Fibroblast of lung (primary cell): ENCODE results near the gene EOGT. TPM values are rescaled to one million over a fixed set of nuclear protein-coding genes. Genes with fewer than 3 reads are reported as not detected.
A peak's percentile ranks its signal among the peaks of the same experiment; 100 is the strongest.

Experiments used
- DNase-seq, 2 donors: peaks; one replicate each; pipeline versions ENCODE4 v3.0.0 to v3.0.0-alpha.2; 2010; ENCODE audit warnings: low read depth in 2 of 2
- H2AFZ ChIP-seq: 2 replicates; pipeline ENCODE4 v1.5.1; 2012; ENCODE audit warnings: low read length, control low read depth, inconsistent platforms
- H3K27ac ChIP-seq: 2 replicates; pipeline ENCODE4 v1.5.1; 2011; ENCODE audit warnings: low read length, control low read depth; ENCODE audit not compliant: insufficient read depth
- H3K27me3 ChIP-seq: 2 replicates; pipeline ENCODE4 v1.5.1; 2011; ENCODE audit warnings: mild to moderate bottlenecking, low read length; ENCODE audit not compliant: control insufficient read depth, insufficient read depth
- H3K36me3 ChIP-seq: 2 replicates; pipeline ENCODE4 v1.5.1; 2011; ENCODE audit warnings: low read length; ENCODE audit not compliant: control insufficient read depth, insufficient read depth
- H3K4me1 ChIP-seq: 2 replicates; pipeline ENCODE4 v1.5.1; 2011; ENCODE audit warnings: low read length; ENCODE audit not compliant: control insufficient read depth, insufficient read depth; ENCODE audit errors: extremely low read depth
- H3K4me2 ChIP-seq: 2 replicates; pipeline ENCODE4 v1.5.1; 2011; ENCODE audit warnings: low read length, control low read depth; ENCODE audit not compliant: insufficient read depth; ENCODE audit errors: extremely low read depth
- H3K4me3 ChIP-seq, 4 experiments: fragments of 200-600 bp in 1 of 4; sonication (generic) in 1 of 4; replicated peaks in 1 of 4; 2 replicates each; pipeline ENCODE4 v1.5.1; 2011 to 2016; ENCODE audit warnings: low read length in 4 of 4, low read depth in 3 of 4, mild to moderate bottlenecking in 3 of 4, control low read depth in 2 of 4, inconsistent platforms in 1 of 4, mixed read lengths in 1 of 4; ENCODE audit not compliant: insufficient read depth in 1 of 4; ENCODE audit errors: control extremely low read depth in 1 of 4
- H3K79me2 ChIP-seq: 2 replicates; pipeline ENCODE4 v1.5.1; 2012; ENCODE audit warnings: mild to moderate bottlenecking, low read length, inconsistent platforms; ENCODE audit not compliant: control insufficient read depth, insufficient read depth
- H3K9ac ChIP-seq: 2 replicates; pipeline ENCODE4 v1.5.1; 2011; ENCODE audit warnings: mild to moderate bottlenecking, low read length, control low read depth; ENCODE audit not compliant: insufficient read depth
- H3K9me3 ChIP-seq: 2 replicates; pipeline ENCODE4 v1.5.1; 2012; ENCODE audit warnings: low read depth, low read length; ENCODE audit not compliant: control insufficient read depth, insufficient read depth
- H4K20me1 ChIP-seq: 2 replicates; pipeline ENCODE4 v1.5.1; 2011; ENCODE audit warnings: low read length; ENCODE audit not compliant: control insufficient read depth, insufficient read depth; ENCODE audit errors: extremely low read depth
- EZH2 ChIP-seq: IDR thresholded peaks from 2 replicates; pipeline ENCODE4 v1.5.1; 2012; ENCODE audit warnings: low read length, control low read depth, mild to moderate bottlenecking; ENCODE audit errors: missing control alignments
- polyA plus RNA-seq, 2 donors: library from polyadenylated mRNA; depleted of rRNA in 1 of 2; stranded (reverse) in 1 of 2; unstranded in 1 of 2; fragments of >200 nt; gene quantifications; 2 replicates each; pipeline ENCODE4 v1.2.1, GENCODE V29; 2011 to 2012; ENCODE audit warnings: missing spikeins in 1 of 2
- total RNA-seq: library from RNA; depleted of rRNA; stranded (reverse); fragments of >200 nt; gene quantifications from 2 replicates; pipeline ENCODE4 v1.2.1, GENCODE V29; 2014
- TF ChIP-seq, protein P1 (sequence below), 2 donors: IDR thresholded peaks in 1 of 2; conservative IDR thresholded peaks in 1 of 2; 1 replicate in 1 of 2; 2 replicates in 1 of 2; pipeline ENCODE4 v1.5.1; 2011 to 2012; ENCODE audit warnings: low read length in 2 of 2, control low read depth in 1 of 2, inconsistent platforms in 1 of 2, low read depth in 1 of 2, mild to moderate bottlenecking in 1 of 2

Gene EOGT
- total and polyA plus RNA-seq, 2 donors (not counting 1 experiment from before 2014, with no cell fraction given): 30.6 to 50.9 TPM

DNA sequence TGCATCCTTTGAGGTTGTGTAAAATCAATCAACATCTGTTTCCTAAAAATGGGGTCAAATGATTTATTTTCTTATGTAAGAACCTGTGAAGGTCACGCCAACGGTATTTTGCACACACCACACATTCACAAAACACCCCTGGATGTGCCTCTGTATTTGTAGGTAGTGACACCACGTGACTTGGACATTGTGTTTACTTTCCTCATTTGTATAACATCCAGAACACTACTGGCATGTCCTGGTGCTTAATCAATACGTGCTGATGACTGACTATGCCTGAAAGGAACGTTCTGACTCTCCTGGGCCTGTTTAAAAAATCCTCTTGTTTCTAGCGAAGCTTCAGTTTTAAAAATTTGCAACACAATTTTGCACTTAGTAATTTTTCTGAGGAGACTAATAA, 77.7 kb downstream of the EOGT start:
- Histone ChIP-seq H3K4me1 (no peaks in the 10 kb centered on the region), H3K9ac (no peak overlapping the region), H2AFZ (no peak overlapping the region), H4K20me1 (no peaks in the 10 kb centered on the region), H3K36me3 (no peaks in the 10 kb centered on the region), H3K79me2 (no peaks in the 10 kb centered on the region), H3K27me3 (peaks cover 26% of the 10 kb centered on the region), H3K27ac (no peak overlapping the region), H3K9me3 (no peaks in the 10 kb centered on the region), H3K4me3 (no peak overlapping the region), H3K4me2 (no peak overlapping the region)
- DNase-seq: no peak
- TF ChIP-seq, protein P1, sequence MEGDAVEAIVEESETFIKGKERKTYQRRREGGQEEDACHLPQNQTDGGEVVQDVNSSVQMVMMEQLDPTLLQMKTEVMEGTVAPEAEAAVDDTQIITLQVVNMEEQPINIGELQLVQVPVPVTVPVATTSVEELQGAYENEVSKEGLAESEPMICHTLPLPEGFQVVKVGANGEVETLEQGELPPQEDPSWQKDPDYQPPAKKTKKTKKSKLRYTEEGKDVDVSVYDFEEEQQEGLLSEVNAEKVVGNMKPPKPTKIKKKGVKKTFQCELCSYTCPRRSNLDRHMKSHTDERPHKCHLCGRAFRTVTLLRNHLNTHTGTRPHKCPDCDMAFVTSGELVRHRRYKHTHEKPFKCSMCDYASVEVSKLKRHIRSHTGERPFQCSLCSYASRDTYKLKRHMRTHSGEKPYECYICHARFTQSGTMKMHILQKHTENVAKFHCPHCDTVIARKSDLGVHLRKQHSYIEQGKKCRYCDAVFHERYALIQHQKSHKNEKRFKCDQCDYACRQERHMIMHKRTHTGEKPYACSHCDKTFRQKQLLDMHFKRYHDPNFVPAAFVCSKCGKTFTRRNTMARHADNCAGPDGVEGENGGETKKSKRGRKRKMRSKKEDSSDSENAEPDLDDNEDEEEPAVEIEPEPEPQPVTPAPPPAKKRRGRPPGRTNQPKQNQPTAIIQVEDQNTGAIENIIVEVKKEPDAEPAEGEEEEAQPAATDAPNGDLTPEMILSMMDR (conservative IDR thresholded peaks at IDR 0.05 in 1 of 2, IDR thresholded peaks at IDR 0.05 in 1 of 2; ENCODE audit: low read depth in 1 of 2, low read length in 2 of 2): no peak
- no peak for TF ChIP-seq EZH2

DNA sequence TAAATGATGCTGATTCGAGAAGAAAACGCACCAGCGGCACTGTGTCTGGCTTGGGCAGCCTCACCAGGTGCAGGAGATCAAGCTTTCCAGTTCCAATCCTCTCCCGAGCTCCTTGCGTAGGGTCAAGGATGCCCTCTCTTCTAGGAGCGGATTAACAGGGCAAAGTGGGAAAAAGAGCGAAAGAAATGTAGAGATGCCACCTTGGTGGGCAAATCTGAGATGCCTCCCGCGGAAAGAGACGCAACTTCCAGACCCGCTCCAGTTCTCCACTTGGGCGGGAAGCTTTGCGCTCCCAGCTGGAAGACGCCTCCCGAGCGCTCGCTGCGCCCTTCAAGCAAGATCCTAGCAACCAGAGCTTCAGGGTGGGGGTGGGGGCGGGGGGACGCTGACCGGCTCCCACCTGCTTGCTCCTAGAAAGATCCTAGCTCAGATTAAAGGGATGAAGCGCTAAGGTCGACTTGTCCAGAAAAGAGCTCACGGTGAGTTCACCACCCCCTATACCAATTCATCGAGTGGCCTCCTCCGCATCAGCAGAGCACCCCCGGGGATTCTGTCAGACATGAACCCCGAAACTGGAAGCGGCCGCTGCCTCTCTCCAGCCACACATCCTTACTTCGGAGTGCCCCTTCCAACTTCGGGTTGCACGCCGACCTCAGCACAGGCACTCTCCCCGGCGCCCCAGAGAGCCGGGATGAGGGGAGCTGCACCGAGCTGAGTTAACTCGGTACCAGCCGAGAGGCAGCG, 81.9 kb downstream of the EOGT start:
- no peak overlapping the region for H2AFZ ChIP-seq
- no peaks in the 10 kb centered on the region for H3K9me3 ChIP-seq
- TF ChIP-seq, protein P1 (conservative IDR thresholded peaks at IDR 0.05 in 1 of 2, IDR thresholded peaks at IDR 0.05 in 1 of 2; ENCODE audit: low read depth in 1 of 2, low read length in 2 of 2): no peak
- peak; percentile 84 for TF ChIP-seq EZH2
- no peaks in the 10 kb centered on the region for H3K79me2 ChIP-seq
- H4K20me1 ChIP-seq: no peaks in the 10 kb centered on the region
- H3K4me2 ChIP-seq: no peak overlapping the region
- H3K36me3 ChIP-seq: no peaks in the 10 kb centered on the region
- H3K4me1 ChIP-seq: no peaks in the 10 kb centered on the region
- H3K4me3 ChIP-seq: no peak overlapping the region
- H3K27ac ChIP-seq: no peak overlapping the region
- peaks cover 30% of the 10 kb centered on the region for H3K27me3 ChIP-seq
- H3K9ac ChIP-seq: no peak overlapping the region
- DNase-seq: no peak

Other genes with a start within 250 kb of the EOGT start
- gene TAFA4, start 81.1 kb downstream of the EOGT start, total RNA-seq: not detected in 2 replicates
- gene TAFA4, start 81.1 kb downstream of the EOGT start, polyA plus RNA-seq: not detected in 2 replicates
- gene TMF1, start 38.6 kb upstream of the EOGT start, total RNA-seq: 37.0 and 51.5 TPM in 2 replicates
- gene TMF1, start 38.6 kb upstream of the EOGT start, polyA plus RNA-seq: 18.0 and 27.5 TPM in 2 replicates
- gene UBA3, start 66.7 kb upstream of the EOGT start, total RNA-seq: 70.4 and 93.3 TPM in 2 replicates
- 77.2 and 95.4 TPM in 2 replicates for gene UBA3, start 66.7 kb upstream of the EOGT start, polyA plus RNA-seq
- gene ARL6IP5, start 71.3 kb upstream of the EOGT start, total RNA-seq: 132 and 209 TPM in 2 replicates
- gene ARL6IP5, start 71.3 kb upstream of the EOGT start, polyA plus RNA-seq: 218 and 253 TPM in 2 replicates
- 0.51 and 4.0 TPM in 2 replicates for gene LMOD3, start 108.9 kb upstream of the EOGT start, total RNA-seq
- gene LMOD3, start 108.9 kb upstream of the EOGT start, polyA plus RNA-seq: 0.20 TPM in 2 replicates